ENCODE results near the gene SYNM.

Gene SYNM

DNA sequence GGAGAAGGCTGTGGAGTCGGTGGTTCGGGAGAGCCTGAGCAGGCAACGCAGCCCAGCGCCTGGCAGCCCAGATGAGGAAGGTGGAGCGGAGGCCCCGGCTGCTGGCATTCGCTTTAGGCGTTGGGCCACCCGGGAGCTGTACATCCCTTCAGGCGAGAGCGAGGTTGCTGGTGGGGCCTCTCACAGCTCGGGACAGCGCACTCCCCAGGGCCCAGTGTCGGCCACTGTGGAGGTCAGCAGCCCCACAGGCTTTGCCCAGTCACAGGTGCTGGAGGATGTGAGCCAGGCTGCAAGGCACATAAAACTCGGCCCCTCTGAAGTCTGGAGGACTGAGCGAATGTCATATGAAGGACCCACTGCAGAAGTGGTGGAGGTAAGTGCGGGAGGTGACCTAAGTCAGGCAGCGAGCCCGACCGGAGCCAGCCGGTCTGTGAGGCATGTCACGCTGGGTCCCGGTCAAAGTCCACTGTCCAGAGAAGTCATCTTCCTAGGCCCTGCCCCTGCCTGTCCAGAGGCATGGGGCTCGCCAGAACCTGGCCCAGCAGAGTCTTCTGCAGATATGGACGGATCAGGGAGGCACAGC lies 26.7 kb downstream of the SYNM start:
- DNase-seq (ENCODE audit: low read depth in 2 of 2): no peak
- H3K4me3 ChIP-seq (replicated peaks in 1 of 2; ENCODE audit: low read depth in 2 of 2, low read length in 2 of 2): no peak overlapping the region
- TF ChIP-seq, protein P1, sequence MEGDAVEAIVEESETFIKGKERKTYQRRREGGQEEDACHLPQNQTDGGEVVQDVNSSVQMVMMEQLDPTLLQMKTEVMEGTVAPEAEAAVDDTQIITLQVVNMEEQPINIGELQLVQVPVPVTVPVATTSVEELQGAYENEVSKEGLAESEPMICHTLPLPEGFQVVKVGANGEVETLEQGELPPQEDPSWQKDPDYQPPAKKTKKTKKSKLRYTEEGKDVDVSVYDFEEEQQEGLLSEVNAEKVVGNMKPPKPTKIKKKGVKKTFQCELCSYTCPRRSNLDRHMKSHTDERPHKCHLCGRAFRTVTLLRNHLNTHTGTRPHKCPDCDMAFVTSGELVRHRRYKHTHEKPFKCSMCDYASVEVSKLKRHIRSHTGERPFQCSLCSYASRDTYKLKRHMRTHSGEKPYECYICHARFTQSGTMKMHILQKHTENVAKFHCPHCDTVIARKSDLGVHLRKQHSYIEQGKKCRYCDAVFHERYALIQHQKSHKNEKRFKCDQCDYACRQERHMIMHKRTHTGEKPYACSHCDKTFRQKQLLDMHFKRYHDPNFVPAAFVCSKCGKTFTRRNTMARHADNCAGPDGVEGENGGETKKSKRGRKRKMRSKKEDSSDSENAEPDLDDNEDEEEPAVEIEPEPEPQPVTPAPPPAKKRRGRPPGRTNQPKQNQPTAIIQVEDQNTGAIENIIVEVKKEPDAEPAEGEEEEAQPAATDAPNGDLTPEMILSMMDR (IDR thresholded peaks at IDR 0.05; ENCODE audit: low read depth, low read length): no peak

DNA sequence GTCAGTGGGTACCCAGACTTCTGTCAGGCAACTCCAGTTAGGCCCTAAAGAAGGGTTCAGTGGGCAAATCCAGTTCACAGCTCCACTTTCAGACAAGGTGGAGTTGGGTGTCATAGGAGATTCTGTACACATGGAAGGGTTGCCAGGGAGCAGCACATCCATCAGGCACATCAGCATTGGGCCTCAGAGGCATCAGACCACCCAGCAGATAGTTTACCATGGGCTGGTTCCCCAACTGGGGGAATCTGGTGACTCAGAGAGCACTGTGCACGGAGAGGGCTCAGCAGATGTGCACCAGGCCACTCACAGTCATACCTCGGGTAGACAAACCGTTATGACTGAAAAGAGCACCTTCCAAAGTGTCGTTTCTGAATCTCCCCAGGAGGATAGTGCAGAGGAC lies 27.2 kb downstream of the SYNM start:
- TF ChIP-seq, protein P1 (IDR thresholded peaks at IDR 0.05; ENCODE audit: low read depth, low read length): no peak
- DNase-seq (ENCODE audit: low read depth in 2 of 2): no peak
- H3K4me3 ChIP-seq (replicated peaks in 1 of 2; ENCODE audit: low read depth in 2 of 2, low read length in 2 of 2): no peak overlapping the region

DNA sequence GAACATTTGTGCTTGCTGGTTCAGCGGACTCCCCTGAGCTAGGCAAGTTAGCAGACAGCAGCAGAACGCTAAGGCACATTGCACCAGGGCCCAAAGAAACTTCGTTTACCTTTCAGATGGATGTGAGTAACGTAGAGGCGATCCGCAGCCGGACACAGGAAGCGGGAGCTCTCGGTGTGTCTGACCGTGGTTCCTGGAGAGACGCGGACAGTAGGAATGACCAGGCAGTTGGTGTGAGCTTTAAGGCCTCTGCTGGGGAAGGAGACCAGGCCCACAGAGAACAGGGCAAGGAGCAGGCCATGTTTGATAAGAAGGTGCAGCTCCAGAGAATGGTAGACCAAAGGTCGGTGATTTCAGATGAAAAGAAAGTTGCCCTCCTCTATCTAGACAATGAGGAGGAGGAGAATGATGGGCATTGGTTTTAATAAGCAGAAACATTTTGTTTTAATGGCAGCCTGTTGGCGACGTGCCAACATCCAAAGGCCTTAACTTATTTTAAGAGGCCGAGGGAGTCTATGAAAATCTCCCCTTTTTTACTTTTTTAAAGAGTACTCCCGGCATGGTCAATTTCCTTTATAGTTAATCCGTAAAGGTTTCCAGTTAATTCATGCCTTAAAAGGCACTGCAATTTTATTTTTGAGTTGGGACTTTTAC lies 27.9 kb downstream of the SYNM start:
- no peak for DNase-seq (ENCODE audit: low read depth in 2 of 2)
- no peak overlapping the region for H3K4me3 ChIP-seq (replicated peaks in 1 of 2; ENCODE audit: low read depth in 2 of 2, low read length in 2 of 2)
- TF ChIP-seq, protein P1 (IDR thresholded peaks at IDR 0.05; ENCODE audit: low read depth, low read length): no peak

DNA sequence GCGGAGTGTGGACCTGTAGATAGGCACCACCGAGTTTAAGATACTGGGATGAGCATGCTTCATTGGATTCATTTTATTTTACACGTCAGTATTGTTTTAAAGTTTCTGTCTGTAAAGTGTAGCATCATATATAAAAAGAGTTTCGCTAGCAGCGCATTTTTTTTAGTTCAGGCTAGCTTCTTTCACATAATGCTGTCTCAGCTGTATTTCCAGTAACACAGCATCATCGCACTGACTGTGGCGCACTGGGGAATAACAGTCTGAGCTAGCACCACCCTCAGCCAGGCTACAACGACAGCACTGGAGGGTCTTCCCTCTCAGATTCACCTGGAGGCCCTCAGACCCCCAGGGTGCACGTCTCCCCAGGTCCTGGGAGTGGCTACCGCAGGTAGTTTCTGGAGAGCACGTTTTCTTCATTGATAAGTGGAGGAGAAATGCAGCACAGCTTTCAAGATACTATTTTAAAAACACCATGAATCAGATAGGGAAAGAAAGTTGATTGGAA lies 29.5 kb downstream of the SYNM start:
- TF ChIP-seq, protein P1 (IDR thresholded peaks at IDR 0.05; ENCODE audit: low read depth, low read length): no peak
- H3K4me3 ChIP-seq (replicated peaks in 1 of 2; ENCODE audit: low read depth in 2 of 2, low read length in 2 of 2): no peak overlapping the region
- no peak for DNase-seq (ENCODE audit: low read depth in 2 of 2)

DNA sequence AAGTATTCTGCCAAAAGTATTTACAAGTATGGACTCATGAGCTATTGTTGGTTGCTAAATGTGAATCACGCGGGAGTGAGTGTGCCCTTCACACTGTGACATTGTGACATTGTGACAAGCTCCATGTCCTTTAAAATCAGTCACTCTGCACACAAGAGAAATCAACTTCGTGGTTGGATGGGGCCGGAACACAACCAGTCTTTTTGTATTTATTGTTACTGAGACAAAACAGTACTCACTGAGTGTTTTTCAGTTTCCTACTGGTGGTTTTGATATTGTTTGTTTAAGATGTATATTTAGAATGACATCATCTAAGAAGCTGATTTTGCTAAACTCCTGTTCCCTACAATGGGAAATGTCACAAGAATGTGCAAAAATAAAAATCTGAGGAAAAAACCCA lies 30.3 kb downstream of the SYNM start:
- no peak overlapping the region for H3K4me3 ChIP-seq (replicated peaks in 1 of 2; ENCODE audit: low read depth in 2 of 2, low read length in 2 of 2)
- TF ChIP-seq, protein P1 (IDR thresholded peaks at IDR 0.05; ENCODE audit: low read depth, low read length): no peak
- DNase-seq (ENCODE audit: low read depth in 2 of 2): peak in 1 of 2 donors; percentile 40

DNA sequence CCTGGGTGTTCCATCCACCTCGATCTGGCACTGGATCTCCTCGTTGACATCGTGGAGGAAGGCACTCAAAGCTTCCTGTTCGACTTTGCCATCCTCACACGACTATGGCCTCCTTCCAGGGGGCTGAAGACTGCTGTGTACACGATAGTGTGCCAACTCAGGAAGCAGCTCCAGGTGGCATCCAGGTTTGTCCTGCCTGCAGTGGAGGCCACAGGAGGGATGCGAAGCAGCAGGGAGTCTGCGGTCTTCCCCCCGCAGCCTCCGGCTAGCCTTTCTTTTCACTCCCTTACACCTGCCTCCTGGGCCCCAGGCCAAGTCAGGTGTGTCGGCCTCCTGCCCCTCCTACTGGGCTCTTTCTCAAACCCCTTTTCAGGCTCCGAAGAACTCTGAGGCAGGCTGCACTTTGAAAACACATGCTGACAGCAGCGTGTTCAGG lies 32.2 kb downstream of the SYNM start:
- TF ChIP-seq, protein P1 (IDR thresholded peaks at IDR 0.05; ENCODE audit: low read depth, low read length): no peak
- no peak for DNase-seq (ENCODE audit: low read depth in 2 of 2)
- H3K4me3 ChIP-seq (replicated peaks in 1 of 2; ENCODE audit: low read depth in 2 of 2, low read length in 2 of 2): no peak overlapping the region

Measured in cardiac fibroblast (primary cell).